Endothelial cell of umbilical vein (primary cell): Measurements from ENCODE around the gene IQGAP1. TPM values are rescaled to one million over a fixed set of nuclear protein-coding genes. Genes with fewer than 3 reads are reported as not detected.

Source experiments
- BruUV-seq: library from RNA; stranded (reverse); fragments of 400-500 nt; replicated peaks from 2 replicates; lab custom pipeline; 2021; lab: Mats Ljungman, UMichigan
- CTCF ChIA-PET: fragments of 300-600, 350-600 bp; sonication (Branson Sonifier 250); formaldehyde crosslinking; loops from one replicate; lab custom pipeline; 2021; ENCODE audit warnings: antibody characterized with exemption, inconsistent platforms; lab: Charles Lee
- POLR2A ChIA-PET: fragments of 300-600, 350-600 bp; sonication (Branson Sonifier 250); formaldehyde crosslinking; loops from one replicate; lab custom pipeline; 2021; ENCODE audit warnings: antibody characterized with exemption, inconsistent platforms; lab: Charles Lee
- DNase-seq: peaks from one replicate; pipeline ENCODE4 v3.0.0-alpha.2; 2011; ENCODE audit warnings: low read depth, low spot score
- FAIRE-seq: peaks from 2 replicates; lab custom pipeline; 2011; peaks lifted over from hg19 to GRCh38; lab: Jason Lieb, UNC
- H2AFZ ChIP-seq: 2 replicates; pipeline ENCODE4 v1.6.0; 2012; ENCODE audit warnings: low read depth, low read length, control low read depth, inconsistent platforms
- H3K27ac ChIP-seq: 2 replicates; pipeline ENCODE4 v1.5.1; 2011; ENCODE audit warnings: low read depth, mild to moderate bottlenecking, control low read depth, low read length, moderate library complexity; ENCODE audit not compliant: insufficient read depth
- H3K27me3 ChIP-seq, 2 experiments: 2 replicates each; pipeline versions ENCODE4 v1.6.0 to v1.6.1; 2011; ENCODE audit warnings: low read length in 2 of 2, mixed read lengths in 1 of 2; ENCODE audit not compliant: control insufficient read depth in 2 of 2, insufficient read depth in 2 of 2
- H3K36me3 ChIP-seq, 2 experiments: 2 replicates in 1 of 2; 3 replicates in 1 of 2; pipeline ENCODE4 v1.5.1; 2011; ENCODE audit warnings: low read length in 2 of 2, mild to moderate bottlenecking in 1 of 2, moderate library complexity in 1 of 2; ENCODE audit not compliant: control insufficient read depth in 2 of 2, insufficient read depth in 2 of 2; ENCODE audit errors: extremely low read depth in 1 of 2
- H3K4me1 ChIP-seq: 3 replicates; pipeline ENCODE4 v1.5.1; 2011; ENCODE audit warnings: mild to moderate bottlenecking, low read length; ENCODE audit not compliant: control insufficient read depth, insufficient read depth; ENCODE audit errors: extremely low read depth
- H3K4me2 ChIP-seq: 2 replicates; pipeline ENCODE4 v1.6.1; 2011; ENCODE audit warnings: low read length, control low read depth, mixed read lengths; ENCODE audit not compliant: insufficient read depth
- H3K4me3 ChIP-seq, 3 experiments: fragments of 200-600 bp in 1 of 3; sonication (generic), shearing (Covaris generic) in 1 of 3; replicated peaks in 1 of 3; 2 replicates each; pipeline ENCODE4 v1.5.1; 2011 to 2016; ENCODE audit warnings: control low read depth in 3 of 3, low read length in 3 of 3, mild to moderate bottlenecking in 2 of 3, inconsistent platforms in 1 of 3, low read depth in 1 of 3, moderate library complexity in 1 of 3; ENCODE audit not compliant: insufficient read depth in 1 of 3
- H3K79me2 ChIP-seq: 2 replicates; pipeline ENCODE4 v1.6.0; 2012; ENCODE audit warnings: low read length, inconsistent platforms; ENCODE audit not compliant: control insufficient read depth, insufficient read depth
- H3K9ac ChIP-seq: replicated peaks from 2 replicates; pipeline ENCODE3; 2011; ENCODE audit warnings: low read length, control low read depth; ENCODE audit not compliant: insufficient read depth; ENCODE audit errors: extremely low read depth
- H3K9me1 ChIP-seq: replicated peaks from 3 replicates; pipeline ENCODE4 v1.6.0; 2011; ENCODE audit warnings: mild to moderate bottlenecking, low read length; ENCODE audit not compliant: control insufficient read depth, insufficient read depth; ENCODE audit errors: extremely low read depth
- H3K9me3 ChIP-seq: replicated peaks from 2 replicates; pipeline ENCODE4 v1.5.1; 2012; ENCODE audit warnings: low read length, inconsistent platforms; ENCODE audit not compliant: control insufficient read depth, insufficient read depth
- H4K20me1 ChIP-seq: replicated peaks from 2 replicates; pipeline ENCODE3; 2011; ENCODE audit warnings: mild to moderate bottlenecking, low read length; ENCODE audit not compliant: control insufficient read depth, insufficient read depth; ENCODE audit errors: extremely low read depth
- CTCF ChIP-seq, 2 donors: IDR thresholded peaks; 1 replicate in 1 of 2; 2 replicates in 1 of 2; pipeline ENCODE4 v1.5.1; 2011; ENCODE audit warnings: low read length in 2 of 2, mild to moderate bottlenecking in 2 of 2, moderate library complexity in 2 of 2, control low read depth in 1 of 2, inconsistent platforms in 1 of 2, low read depth in 1 of 2; ENCODE audit not compliant: insufficient read depth in 1 of 2; ENCODE audit errors: extremely low read depth in 1 of 2
- EZH2 ChIP-seq: IDR thresholded peaks from 2 replicates; pipeline ENCODE4 v1.6.1; 2012; ENCODE audit warnings: borderline replicate concordance, low read depth, mild to moderate bottlenecking, moderate library complexity, low read length, inconsistent platforms; ENCODE audit not compliant: severe bottlenecking
- FOS ChIP-seq: IDR thresholded peaks from 2 replicates; pipeline ENCODE4 v1.6.1; 2011; ENCODE audit warnings: mild to moderate bottlenecking, low read length, moderate library complexity, borderline replicate concordance; ENCODE audit not compliant: insufficient read depth
- GATA2 ChIP-seq: IDR thresholded peaks from 2 replicates; pipeline ENCODE4 v1.7.0; 2011; ENCODE audit warnings: low read depth, mild to moderate bottlenecking, moderate library complexity, mixed read lengths, low read length; ENCODE audit not compliant: insufficient read length, insufficient read depth
- JUN ChIP-seq: IDR thresholded peaks from 2 replicates; pipeline ENCODE4 v1.6.1; 2011; ENCODE audit warnings: borderline replicate concordance, low read depth; ENCODE audit not compliant: insufficient read length, insufficient read depth
- MAX ChIP-seq: IDR thresholded peaks from 2 replicates; pipeline ENCODE4 v1.6.1; 2011; ENCODE audit not compliant: insufficient read depth, insufficient read length
- POLR2A ChIP-seq: IDR thresholded peaks from 2 replicates; pipeline ENCODE4 v1.6.1; 2012; ENCODE audit warnings: low read depth, mild to moderate bottlenecking, control low read depth, low read length
- POLR2AphosphoS5 ChIP-seq: IDR thresholded peaks from 2 replicates; pipeline ENCODE4 v1.6.1; 2012; ENCODE audit warnings: low read depth, mild to moderate bottlenecking, control low read depth, low read length, moderate library complexity; ENCODE audit not compliant: insufficient read depth
- dilution Hi-C: fragments of 300-500 bp; cut with MboI; formaldehyde crosslinking; loops from one replicate; pipeline ENCODE4 v1.15.0; 2019; ENCODE audit warnings: low sequenced_read_pairs; ENCODE audit not compliant: extremely low pct_ligation_motif_present
- intact Hi-C: fragments of 100-400 bp; cut with micrococcal nuclease; formaldehyde crosslinking; loops from one replicate; pipeline ENCODE4 v1.10.0; 2022
- polyA plus RNA-seq, 4 experiments: library from polyadenylated mRNA; depleted of rRNA in 3 of 4; stranded (reverse) in 3 of 4; unstranded in 1 of 4; fragments of >200 nt; gene quantifications; 2 replicates each; pipeline versions ENCODE4 v1.2.1 to v1.2.3, GENCODE V29; 2011 to 2012; ENCODE audit warnings: missing spikeins in 1 of 4
- total RNA-seq: library from RNA; stranded (reverse); gene quantifications from 2 replicates; pipeline ENCODE4 v1.2.3, GENCODE V29; 2021

IQGAP1 gene
- total and polyA plus RNA-seq, 2 donors (not counting 3 experiments of a cell fraction or from before 2014, with no cell fraction given), result 82.2 to 258 TPM

- Histone ChIP-seq H3K36me3 (peaks cover 23 to 49% of the 10 kb centered on the region in 2 experiments), H3K27ac (no peak overlapping the region), H3K9me3 (no peaks in the 10 kb centered on the region), H3K79me2 (no peaks in the 10 kb centered on the region), H3K4me3 (no peak overlapping the region), H3K27me3 (no peaks in the 10 kb centered on the region), H3K4me1 (peaks cover 11% of the 10 kb centered on the region), H3K9ac (no peak overlapping the region), H4K20me1 (peaks cover 2% of the 10 kb centered on the region), H2AFZ (no peak overlapping the region), H3K9me1 (no peaks in the 10 kb centered on the region), H3K4me2 (no peak overlapping the region)
- TF ChIP-seq POLR2A, result no peak
- no peak for TF ChIP-seq GATA2
- TF ChIP-seq FOS, result no peak
- no peak for TF ChIP-seq EZH2
- TF ChIP-seq MAX, result no peak
- TF ChIP-seq CTCF (IDR thresholded peaks at IDR 0.05; ENCODE audit: extremely low read depth in 1 of 2, insufficient read depth in 1 of 2, low read depth in 1 of 2, low read length in 2 of 2), result no peak
- no peak for TF ChIP-seq POLR2AphosphoS5
- TF ChIP-seq JUN, result no peak
- ChIA-PET CTCF (interaction anchor here (0.6 to 6.3 kb wide), 25 partner anchors 9 to 403 kb away, joined by 3 to 148 read pairs (median 4); partner anchors contain the start of genes IQGAP1 and ZNF774), POLR2A (no interaction called here)
- FAIRE-seq, result no peak
- DNase-seq, result no peak
- BruUV-seq, result no TSS peak
- intact Hi-C loops, result no loop called here
- dilution Hi-C loops, result no loop called here
Observed at GRCh38 chr15:90483012-90483307, 94.9 kb downstream of the IQGAP1 start.
